Neuronal stem cell (in vitro differentiated cells): ENCODE measurements around the gene TBC1D21.

ENCODE experiments used
- DNase-seq: peaks from one replicate; pipeline ENCODE4 v3.0.0-alpha.2; 2013; ENCODE audit warnings: low spot score
- H2AFZ ChIP-seq: one replicate; pipeline ENCODE4 v1.6.1; 2013; ENCODE audit warnings: mild to moderate bottlenecking, low read length, inconsistent platforms
- H2AK5ac ChIP-seq: 2 replicates; pipeline ENCODE4 v1.6.1; 2013; ENCODE audit warnings: low read depth, mild to moderate bottlenecking, inconsistent platforms, low read length, moderate library complexity, mixed read lengths
- H2BK120ac ChIP-seq: 2 replicates; pipeline ENCODE4 v1.6.1; 2013; ENCODE audit warnings: low read depth, mild to moderate bottlenecking, inconsistent platforms, low read length, moderate library complexity, mixed read lengths
- H2BK12ac ChIP-seq: one replicate; pipeline ENCODE4 v1.6.1; 2013; ENCODE audit warnings: low read length, inconsistent platforms
- H2BK15ac ChIP-seq: 2 replicates; pipeline ENCODE4 v1.6.1; 2013; ENCODE audit warnings: mild to moderate bottlenecking, low read length, inconsistent platforms, mixed read lengths
- H2BK5ac ChIP-seq: one replicate; pipeline ENCODE4 v1.6.1; 2013; ENCODE audit warnings: inconsistent platforms, mild to moderate bottlenecking, low read length, moderate library complexity
- H3K14ac ChIP-seq: one replicate; pipeline ENCODE4 v1.6.1; 2013; ENCODE audit warnings: low read length, inconsistent platforms
- H3K18ac ChIP-seq: 2 replicates; pipeline ENCODE4 v1.6.1; 2013; ENCODE audit warnings: low read length, inconsistent platforms
- H3K23ac ChIP-seq: 2 replicates; pipeline ENCODE4 v1.6.1; 2013; ENCODE audit warnings: low read depth, mild to moderate bottlenecking, mixed read lengths, low read length, inconsistent platforms; ENCODE audit not compliant: poor library complexity
- H3K27ac ChIP-seq: replicated peaks from 3 replicates; pipeline ENCODE4 v1.5.1; 2013; ENCODE audit warnings: low read length, inconsistent platforms
- H3K27me3 ChIP-seq, 3 experiments: 2 replicates each; pipeline ENCODE4 v1.6.1; 2013; ENCODE audit warnings: low read length in 3 of 3, mild to moderate bottlenecking in 2 of 3, inconsistent platforms in 1 of 3, low read depth in 1 of 3, mixed read lengths in 1 of 3, moderate library complexity in 1 of 3; ENCODE audit not compliant: control insufficient read depth in 3 of 3, insufficient read depth in 3 of 3
- H3K36me3 ChIP-seq, 2 donors: replicated peaks in 1 of 2; 2 replicates each; pipeline ENCODE4 v1.6.1; 2013; ENCODE audit warnings: low read length in 2 of 2; ENCODE audit not compliant: control insufficient read depth in 2 of 2, insufficient read depth in 2 of 2
- H3K4ac ChIP-seq: 2 replicates; pipeline ENCODE4 v1.6.1; 2013; ENCODE audit warnings: inconsistent platforms, mild to moderate bottlenecking, low read length, moderate library complexity
- H3K4me1 ChIP-seq, 2 donors: 1 replicate in 1 of 2; 2 replicates in 1 of 2; pipeline ENCODE4 v1.6.1; 2013; ENCODE audit warnings: low read length in 2 of 2, low read depth in 1 of 2; ENCODE audit not compliant: control insufficient read depth in 2 of 2, insufficient read depth in 1 of 2
- H3K4me2 ChIP-seq: one replicate; pipeline ENCODE4 v1.6.1; 2013; ENCODE audit warnings: mild to moderate bottlenecking, low read length, inconsistent platforms; ENCODE audit not compliant: insufficient read depth, poor library complexity, severe bottlenecking
- H3K4me3 ChIP-seq, 2 donors: 2 replicates each; pipeline ENCODE4 v1.5.1; 2013; ENCODE audit warnings: low read length in 2 of 2, mild to moderate bottlenecking in 2 of 2, inconsistent platforms in 1 of 2, moderate library complexity in 1 of 2
- H3K79me1 ChIP-seq: one replicate; pipeline ENCODE4 v1.6.1; 2013; ENCODE audit warnings: low read depth, mild to moderate bottlenecking, inconsistent platforms, low read length, moderate library complexity
- H3K9ac ChIP-seq: one replicate; pipeline ENCODE4 v1.6.1; 2013; ENCODE audit warnings: mild to moderate bottlenecking, low read depth, low read length, inconsistent platforms; ENCODE audit not compliant: poor library complexity
- H3K9me3 ChIP-seq, 2 donors: replicated peaks in 1 of 2; 2 replicates each; pipeline versions ENCODE3 to v1.6.1; 2013; ENCODE audit warnings: low read length in 2 of 2, mild to moderate bottlenecking in 2 of 2, inconsistent platforms in 1 of 2, low read depth in 1 of 2, mixed read lengths in 1 of 2, moderate library complexity in 1 of 2; ENCODE audit not compliant: control insufficient read depth in 2 of 2, insufficient read depth in 1 of 2
- H4K8ac ChIP-seq: one replicate; pipeline ENCODE4 v1.6.1; 2013; ENCODE audit warnings: low read depth, mild to moderate bottlenecking, inconsistent platforms, low read length, moderate library complexity
- H4K91ac ChIP-seq: one replicate; pipeline ENCODE4 v1.6.1; 2013; ENCODE audit warnings: low read length, low read depth, mild to moderate bottlenecking, inconsistent platforms; ENCODE audit not compliant: poor library complexity
- WGBS, 2 donors: extraction: QIAGEN DNeasy Blood & Tissue Kit; methylation state at CpG; one replicate each; pipeline ENCODE4 v1.1.7; 2013; ENCODE audit warnings: missing lambda C conversion rate in 2 of 2, mixed read lengths in 1 of 2; ENCODE audit not compliant: insufficient read length in 2 of 2, insufficient replicate concordance in 1 of 2; ENCODE audit errors: extremely low coverage in 2 of 2; 5-methylcytosine and 5-hydroxymethylcytosine counted together

The TBC1D21 gene

GRCh38 chr15:73922186-73923151 lies 49.1 kb downstream of the TBC1D21 start:
- H3K4me3 ChIP-seq: peak overlapping the region in 1 of 2 donors; percentile 11
- no CpG with 5 or more reads among the region's 19 CpGs for WGBS, 2 donors
- H3K9me3 ChIP-seq: peaks cover 3 to 6% of the 10 kb centered on the region in 2 donors
- no peak overlapping the region for H4K8ac ChIP-seq
- H2BK5ac ChIP-seq: peak overlapping the region; percentile 87
- H2BK15ac ChIP-seq: peak overlapping the region; percentile 30
- H3K27ac ChIP-seq: no peak overlapping the region
- peaks cover 3% of the 10 kb centered on the region for H3K79me1 ChIP-seq
- H2BK12ac ChIP-seq: peak overlapping the region; percentile 91
- H3K4me2 ChIP-seq: no peak overlapping the region
- H3K23ac ChIP-seq: no peak overlapping the region
- no peak overlapping the region for H3K9ac ChIP-seq
- no peak overlapping the region for H4K91ac ChIP-seq
- H3K4ac ChIP-seq: peak overlapping the region; percentile 2
- H3K14ac ChIP-seq: peak overlapping the region; percentile 26
- H3K27me3 ChIP-seq: peaks cover 0 to 12% (median 2%) of the 10 kb centered on the region in 3 experiments
- no peak for DNase-seq
- peak overlapping the region; percentile 94 for H2AFZ ChIP-seq
- peaks cover 36 to 37% of the 10 kb centered on the region in 2 donors for H3K4me1 ChIP-seq
- no peak overlapping the region for H2BK120ac ChIP-seq
- no peaks in the 10 kb centered on the region for H3K36me3 ChIP-seq
- peak overlapping the region; percentile 13 for H2AK5ac ChIP-seq
- peak overlapping the region; percentile 93 for H3K18ac ChIP-seq

- H2BK120ac ChIP-seq: no peak overlapping the region
- H3K4me1 ChIP-seq: peaks cover 39 to 40% of the 10 kb centered on the region in 2 donors
- H3K4me2 ChIP-seq: no peak overlapping the region
- H3K79me1 ChIP-seq: peaks cover 5% of the 10 kb centered on the region
- H2BK15ac ChIP-seq: peak overlapping the region; percentile 30
- DNase-seq: no peak
- no CpG with 5 or more reads among the region's 7 CpGs for WGBS, 2 donors
- no peak overlapping the region for H3K9ac ChIP-seq
- H2AK5ac ChIP-seq: peak overlapping the region; percentile 13
- H3K9me3 ChIP-seq: peaks cover under 1 to 6% of the 10 kb centered on the region in 2 donors
- no peak overlapping the region for H2BK12ac ChIP-seq
- no peak overlapping the region for H3K4me3 ChIP-seq
- peak overlapping the region; percentile 26 for H3K14ac ChIP-seq
- H2AFZ ChIP-seq: peak overlapping the region; percentile 94
- no peak overlapping the region for H4K91ac ChIP-seq
- H3K27ac ChIP-seq: no peak overlapping the region
- H4K8ac ChIP-seq: no peak overlapping the region
- no peak overlapping the region for H3K23ac ChIP-seq
- peak overlapping the region; percentile 93 for H3K18ac ChIP-seq
- H3K36me3 ChIP-seq: no peaks in the 10 kb centered on the region
- no peak overlapping the region for H3K4ac ChIP-seq
- peaks cover 0 to 12% (median 2%) of the 10 kb centered on the region in 3 experiments for H3K27me3 ChIP-seq
- peak overlapping the region; percentile 87 for H2BK5ac ChIP-seq
Observed at GRCh38 chr15:73923156-73923487, 49.8 kb downstream of the TBC1D21 start.

GRCh38 chr15:73923488-73924164 lies 50.3 kb downstream of the TBC1D21 start:
- DNase-seq: no peak
- peaks cover 0 to 3% of the 10 kb centered on the region in 2 donors for H3K9me3 ChIP-seq
- peaks cover 42% of the 10 kb centered on the region in 2 donors for H3K4me1 ChIP-seq
- no peak overlapping the region for H2BK120ac ChIP-seq
- H3K18ac ChIP-seq: no peak overlapping the region
- H2AK5ac ChIP-seq: peak overlapping the region; percentile 13
- no peak overlapping the region for H3K4ac ChIP-seq
- no peak overlapping the region for H3K27ac ChIP-seq
- H4K8ac ChIP-seq: no peak overlapping the region
- H4K91ac ChIP-seq: no peak overlapping the region
- H2BK12ac ChIP-seq: no peak overlapping the region
- peak overlapping the region; percentile 94 for H2AFZ ChIP-seq
- H3K9ac ChIP-seq: no peak overlapping the region
- no peak overlapping the region for H3K14ac ChIP-seq
- H3K4me3 ChIP-seq: no peak overlapping the region
- peak overlapping the region; percentile 7 for H2BK5ac ChIP-seq
- WGBS, 2 donors: no CpG with 5 or more reads among the region's 6 CpGs
- no peaks in the 10 kb centered on the region for H3K36me3 ChIP-seq
- no peak overlapping the region for H2BK15ac ChIP-seq
- H3K4me2 ChIP-seq: no peak overlapping the region
- H3K23ac ChIP-seq: no peak overlapping the region
- peaks cover 0 to 12% (median 2%) of the 10 kb centered on the region in 3 experiments for H3K27me3 ChIP-seq
- peaks cover 6% of the 10 kb centered on the region for H3K79me1 ChIP-seq
